Stimulated activated CD4-positive, alpha-beta T cell treated with anti-CD3 and anti-CD28 coated beads, Interleukin-2, amount 100 ng/mL, for 48 hours (primary cell): ENCODE measurements around the gene PKNOX2.

ENCODE experiments used
- DNase-seq, 2 donors: peaks; one replicate each; pipeline ENCODE4 v3.0.0-alpha.2; 2020

Gene PKNOX2

DNA sequence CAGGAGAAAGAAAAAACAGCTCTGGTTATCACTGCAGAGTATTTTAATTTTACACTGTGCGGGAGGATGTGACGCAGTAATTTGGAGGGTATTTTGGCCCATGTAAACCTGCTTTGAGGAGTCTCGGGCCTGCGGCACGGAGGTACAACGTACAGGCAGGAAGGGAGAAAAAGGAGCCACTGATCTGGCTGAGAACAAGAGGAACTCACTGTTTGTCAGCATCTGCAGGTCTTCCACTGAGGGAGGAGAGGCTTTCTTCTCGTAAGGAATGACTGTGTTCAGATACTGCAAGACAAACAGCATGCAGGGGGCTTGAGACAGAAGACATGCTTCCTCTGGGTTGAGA lies 287.5 kb downstream of the PKNOX2 start:
- no peak for DNase-seq

- DNase-seq, result no peak
Measured at GRCh38 chr11:125454047-125454446, 289.5 kb downstream of the PKNOX2 start.

DNA sequence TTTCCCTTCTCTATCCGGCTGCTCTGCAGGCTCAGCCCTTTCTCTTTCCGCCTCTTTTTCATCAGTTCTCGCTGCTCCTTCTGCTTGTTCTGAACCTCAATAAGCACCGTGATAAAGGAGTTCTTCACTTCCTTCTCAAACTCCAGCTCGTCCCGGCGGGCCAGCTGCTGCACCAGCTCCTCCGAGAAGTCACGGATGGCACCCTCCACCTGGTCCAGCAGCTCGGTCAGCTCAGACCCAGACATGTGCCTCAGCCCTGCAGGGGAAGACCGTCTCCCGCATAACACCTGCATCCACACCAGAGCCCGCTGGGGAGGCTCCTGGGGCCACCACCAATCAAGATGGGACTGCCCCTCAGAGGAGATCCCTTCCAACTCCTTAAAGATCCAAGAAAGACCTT lies 291.3 kb downstream of the PKNOX2 start:
- no peak for DNase-seq

GRCh38 chr11:125457814-125458343 lies 293.3 kb downstream of the PKNOX2 start:
- DNase-seq, result no peak

DNA sequence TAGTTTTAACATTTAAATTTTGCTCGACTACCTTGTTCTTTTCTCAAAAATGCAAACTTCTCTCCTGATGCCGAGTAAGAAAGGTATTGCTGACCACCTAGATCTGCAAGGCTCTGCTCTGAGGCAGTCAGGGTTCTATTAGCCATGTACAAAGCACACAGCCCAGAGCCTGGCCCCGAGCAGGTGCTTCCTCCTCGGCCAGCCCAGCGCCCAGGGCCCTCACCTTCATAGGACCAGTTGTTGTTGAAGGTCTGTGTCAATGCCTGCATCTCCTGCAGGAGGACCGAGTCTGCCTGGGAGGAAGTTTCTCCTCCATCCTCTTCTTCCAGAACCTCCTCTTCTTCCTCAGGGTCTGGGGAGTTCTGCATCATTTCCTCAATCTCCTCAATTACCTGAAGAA lies 295.7 kb downstream of the PKNOX2 start:
- DNase-seq, result no peak

- DNase-seq, result no peak
Measured at GRCh38 chr11:125463590-125464269, 299.2 kb downstream of the PKNOX2 start.

GRCh38 chr11:125464270-125464662 lies 299.7 kb downstream of the PKNOX2 start:
- DNase-seq, result no peak

DNA sequence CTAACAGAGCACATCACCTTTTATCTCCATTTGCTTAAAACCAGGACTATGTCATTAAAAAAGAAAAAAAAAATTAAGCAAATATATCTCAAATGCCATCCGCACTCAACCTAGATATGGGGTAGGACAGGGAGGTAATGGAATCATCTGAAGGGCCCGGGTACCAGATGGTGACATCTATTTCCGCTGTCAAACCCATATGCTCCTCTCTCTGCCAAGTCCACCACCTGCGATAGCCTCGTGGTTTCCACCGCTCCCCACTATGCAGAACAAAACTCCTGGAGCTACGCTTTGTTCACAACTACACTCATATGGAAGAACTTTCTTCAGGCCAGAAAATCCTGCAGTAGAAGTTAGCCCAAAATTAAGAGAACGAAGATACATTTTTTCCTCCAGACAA lies 300.1 kb downstream of the PKNOX2 start:
- DNase-seq, result no peak

- no peak for DNase-seq
Measured at GRCh38 chr11:125465255-125465654, 300.7 kb downstream of the PKNOX2 start.

DNA sequence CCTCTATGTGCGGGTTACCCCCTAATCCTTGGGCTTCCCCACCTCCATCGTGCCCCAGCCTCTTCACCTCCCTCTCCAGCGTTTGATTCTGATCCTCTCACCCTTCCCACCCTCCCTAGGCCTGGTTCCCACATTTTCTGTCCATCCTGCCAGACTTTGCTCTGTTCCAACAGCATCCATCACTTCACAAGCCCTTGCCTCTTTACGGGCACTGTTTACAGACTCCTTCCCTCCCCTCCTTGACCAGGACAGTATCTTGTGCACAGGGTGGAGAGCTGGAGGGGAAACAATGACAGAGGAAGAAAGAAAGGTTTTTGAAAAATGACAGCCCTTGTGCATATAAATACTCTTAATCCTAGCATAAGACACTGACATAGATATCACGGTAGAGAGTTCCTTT lies 301.1 kb downstream of the PKNOX2 start:
- no peak for DNase-seq

DNA sequence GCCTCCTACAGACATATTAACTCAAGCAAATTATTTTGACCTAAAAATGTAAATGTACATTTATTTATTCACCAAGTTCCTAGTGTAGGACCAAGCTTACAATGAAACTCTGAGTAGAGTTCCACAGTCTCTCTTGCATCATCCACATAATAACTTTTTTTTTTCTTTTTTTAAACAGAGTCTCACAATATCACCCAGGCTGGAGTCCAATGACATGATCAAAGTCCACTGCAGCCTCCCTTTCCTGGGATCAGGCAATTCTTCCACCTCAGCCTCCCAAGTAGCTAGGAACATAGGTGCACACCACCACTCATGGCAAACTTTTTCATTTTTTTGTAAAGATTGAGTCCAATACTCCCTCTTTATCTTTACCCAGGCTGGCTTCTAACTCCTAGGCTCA lies 303.5 kb downstream of the PKNOX2 start:
- DNase-seq, result no peak

DNA sequence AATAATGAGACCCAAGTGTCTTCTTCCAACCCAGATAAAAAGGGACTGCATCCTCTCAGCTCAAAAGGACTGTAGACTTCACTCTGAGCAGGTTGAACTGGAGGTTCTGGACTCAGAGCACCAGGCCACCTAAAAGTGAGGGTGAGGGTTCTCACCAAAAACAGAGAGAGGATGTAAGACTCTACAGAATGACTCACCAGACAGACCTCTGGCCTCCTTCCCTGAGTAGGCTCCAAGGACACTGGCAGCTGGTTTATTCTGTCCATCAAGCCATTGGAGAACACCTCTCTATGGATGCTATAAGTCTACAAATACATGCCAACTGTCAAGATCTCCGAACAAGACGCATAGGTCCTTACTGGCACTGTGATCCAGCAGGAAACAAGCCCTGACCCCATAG lies 304.3 kb downstream of the PKNOX2 start:
- DNase-seq, result no peak

GRCh38 chr11:125470355-125470754 lies 305.8 kb downstream of the PKNOX2 start:
- no peak for DNase-seq

GRCh38 chr11:125476721-125477120 lies 312.2 kb downstream of the PKNOX2 start:
- DNase-seq, result no peak

DNA sequence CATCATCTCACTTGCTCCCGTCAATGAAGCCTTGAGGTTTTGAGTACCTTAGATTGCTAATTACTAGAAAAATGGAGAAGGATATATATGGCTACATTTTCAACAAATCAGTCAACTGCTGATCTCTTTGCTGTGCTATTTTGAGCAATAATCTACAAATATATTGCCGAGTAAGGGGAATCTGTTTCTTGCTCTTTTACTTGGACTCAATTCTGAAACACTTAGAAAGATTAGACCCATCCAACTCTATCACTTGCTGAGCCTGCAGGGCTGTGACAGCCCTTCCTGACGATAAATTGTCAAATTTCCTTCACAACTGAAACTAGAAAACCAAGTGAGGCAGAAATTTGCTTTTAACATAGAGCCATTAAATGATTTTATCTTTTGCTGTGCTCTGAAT lies 314.6 kb downstream of the PKNOX2 start:
- DNase-seq, result no peak

GRCh38 chr11:125481531-125481930 lies 317.0 kb downstream of the PKNOX2 start:
- no peak for DNase-seq
